Right renal pelvis (tissue), 4 donors: Measurements from ENCODE around the gene MDH1. TPM values are rescaled to one million over a fixed set of nuclear protein-coding genes. Genes with fewer than 3 reads are reported as not detected.

Experiments
- DNase-seq, 4 donors: peaks; one replicate each; pipeline ENCODE4 v3.0.0-alpha.2; 2013; ENCODE audit warnings: low read depth in 4 of 4, low spot score in 3 of 4, missing footprints in 1 of 4
- polyA plus RNA-seq, 4 donors: library from polyadenylated mRNA; unstranded; fragments of 120-200 nt; gene quantifications; one replicate each; pipeline ENCODE4 v1.2.1, GENCODE V29; 2013; ENCODE audit not compliant: insufficient read length in 4 of 4

Gene MDH1
- polyA plus RNA-seq, 4 donors, result 412 to 443 (median 417) TPM

DNA sequence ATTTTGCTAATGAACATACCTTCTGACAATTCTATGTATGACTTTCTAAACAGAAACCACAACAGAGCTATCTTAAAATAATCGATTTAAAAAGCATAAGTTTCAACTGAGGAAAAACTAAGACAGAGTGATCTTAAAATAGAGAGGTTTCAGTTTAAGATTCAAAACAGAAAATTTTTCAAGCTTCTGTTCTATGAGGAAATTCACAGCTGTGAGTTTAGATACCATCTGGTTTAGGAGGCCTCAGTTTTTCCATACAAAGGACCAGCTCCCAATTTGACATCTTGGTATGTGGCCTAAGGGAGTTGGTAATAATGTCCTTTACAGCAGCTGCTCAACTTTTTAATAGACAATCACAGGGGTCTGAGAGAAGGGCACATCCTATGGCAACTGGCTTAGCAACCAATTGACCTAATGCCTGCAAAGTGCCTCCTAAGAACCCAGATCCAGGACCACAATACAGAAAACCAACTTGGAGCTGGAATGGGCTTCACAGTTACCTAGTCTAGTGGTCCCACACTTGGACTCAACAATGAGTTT lies 39.7 kb downstream of the MDH1 start:
- no peak for DNase-seq

DNA sequence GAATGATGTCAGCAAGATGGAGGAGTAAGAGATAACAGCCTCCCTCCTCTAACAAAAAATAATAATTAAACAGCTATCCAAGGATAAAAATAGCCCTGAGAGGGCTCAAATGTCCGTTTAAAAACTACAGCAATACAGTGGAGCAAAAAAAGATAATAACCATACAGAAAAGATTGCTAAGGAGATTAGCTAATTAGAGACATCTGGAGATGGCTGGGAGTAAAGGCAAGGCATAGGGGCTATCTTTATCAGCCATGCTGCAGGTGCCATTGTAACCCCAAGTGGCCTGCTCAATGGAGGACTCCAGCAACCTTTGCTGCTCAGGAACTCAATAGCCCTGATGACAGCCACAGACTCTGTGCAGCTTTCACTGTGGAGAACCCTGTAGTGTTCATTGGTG lies 42.7 kb downstream of the MDH1 start:
- DNase-seq, result no peak

DNA sequence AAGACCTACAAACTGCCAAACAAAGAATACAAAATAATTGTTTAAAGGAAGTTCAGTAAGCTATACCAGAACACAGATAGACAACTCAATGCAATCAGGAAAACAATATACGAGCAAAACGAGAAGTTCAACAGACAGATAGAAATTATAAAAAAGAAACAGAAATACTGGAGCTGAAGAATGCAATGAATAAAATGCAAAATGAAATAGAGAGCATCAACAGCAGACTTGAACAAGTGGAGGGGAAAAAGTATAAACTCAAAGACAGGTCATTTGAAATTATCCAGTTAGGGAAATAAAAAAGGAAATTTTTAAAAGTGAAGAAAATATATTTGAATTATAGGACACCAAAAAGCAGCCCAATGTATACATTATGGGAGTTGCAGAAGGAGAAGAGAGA lies 43.6 kb downstream of the MDH1 start:
- DNase-seq, result no peak

DNA sequence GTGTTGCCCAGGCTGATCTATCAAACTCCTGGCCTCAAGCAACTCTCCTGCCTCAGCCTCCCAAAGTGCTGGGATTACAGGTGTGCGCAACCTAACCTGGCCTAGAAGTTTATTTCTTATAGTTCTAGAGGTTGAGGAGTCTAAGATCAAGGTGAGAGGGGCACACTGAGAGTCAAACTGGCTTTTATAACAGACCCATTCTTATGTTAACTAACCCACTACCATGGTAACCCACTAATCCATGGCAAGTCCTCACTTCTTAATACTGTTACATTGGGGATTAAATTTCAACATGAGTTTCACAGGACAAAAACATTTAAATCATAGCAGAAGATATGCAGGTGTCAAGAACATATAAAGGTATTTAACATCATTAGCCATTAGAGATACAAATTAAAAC lies 50.6 kb downstream of the MDH1 start:
- no peak for DNase-seq

DNA sequence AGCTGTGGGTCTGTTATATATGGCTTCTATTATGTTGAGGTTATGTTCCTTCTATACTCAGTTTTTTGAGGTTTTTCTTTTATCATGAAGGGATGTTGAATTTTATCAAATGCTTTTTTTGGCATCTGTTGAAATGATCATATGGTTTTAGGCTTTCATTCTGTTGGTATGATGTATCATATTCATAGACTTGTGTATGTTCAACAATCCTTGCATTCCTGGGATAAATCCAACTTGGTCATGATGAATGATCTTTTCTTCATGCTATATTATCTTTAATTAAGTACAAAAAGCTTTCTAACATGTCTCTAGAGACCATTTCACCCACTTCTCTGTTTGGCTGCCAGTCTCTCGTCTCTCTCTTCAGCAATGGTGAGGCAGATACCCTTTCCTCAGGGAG lies 54.2 kb downstream of the MDH1 start:
- no peak for DNase-seq

DNA sequence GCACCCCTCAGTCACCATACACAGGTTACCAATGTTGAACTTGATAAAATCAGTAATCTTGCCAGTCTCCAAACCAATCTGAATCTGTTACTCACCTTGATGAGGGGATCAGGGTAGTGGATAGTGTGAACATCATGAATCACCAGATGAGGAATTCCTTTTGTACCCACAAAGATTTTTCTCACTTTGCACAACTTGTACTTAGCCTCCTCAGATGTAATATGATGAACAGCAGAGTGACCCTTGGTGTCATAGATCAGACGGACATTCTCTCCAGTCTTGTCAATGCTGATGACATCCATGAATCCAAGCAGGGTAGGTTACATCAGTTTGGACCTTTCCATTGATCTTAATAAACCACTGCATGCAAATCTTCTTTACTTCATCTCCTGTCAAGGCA lies 54.7 kb downstream of the MDH1 start:
- DNase-seq, result no peak

DNA sequence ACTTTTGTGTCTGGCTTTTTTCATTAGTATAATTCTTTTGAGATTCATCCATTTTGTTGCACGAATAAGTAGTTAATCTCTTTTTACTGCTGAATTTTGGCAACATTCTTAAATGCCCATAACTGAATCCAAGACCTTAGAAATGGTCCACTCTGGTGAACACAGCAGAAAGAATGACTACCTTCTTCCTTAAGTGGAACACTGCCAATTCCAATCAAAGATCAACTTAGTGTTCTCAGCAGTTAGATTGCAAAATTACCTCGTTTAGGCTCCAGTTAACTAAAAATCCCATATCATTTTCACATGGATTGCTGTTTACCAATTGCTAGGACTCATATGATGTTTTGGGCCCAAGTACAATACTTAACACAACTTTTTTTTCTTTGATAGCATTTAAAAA lies 59.9 kb downstream of the MDH1 start:
- no peak for DNase-seq

DNA sequence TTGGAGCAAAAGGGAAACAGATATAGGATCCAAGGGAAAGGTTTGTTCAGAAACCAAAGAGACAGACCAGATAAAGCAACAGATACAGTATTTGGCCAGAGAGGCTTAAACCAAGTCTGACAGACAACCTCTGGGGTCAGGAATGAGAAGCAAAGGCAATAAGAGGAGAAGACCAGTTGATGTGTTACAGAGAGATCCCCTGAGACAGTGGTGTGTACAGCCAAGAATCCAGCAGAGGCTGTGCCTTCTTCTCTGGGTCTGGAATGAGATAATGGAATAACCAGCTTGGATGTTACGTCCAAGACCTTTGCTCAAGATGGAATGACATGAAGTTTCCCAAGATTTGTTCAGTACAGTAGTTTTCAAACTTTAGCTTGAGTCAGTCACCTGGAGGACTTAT lies 61.1 kb downstream of the MDH1 start:
- DNase-seq, result no peak

DNA sequence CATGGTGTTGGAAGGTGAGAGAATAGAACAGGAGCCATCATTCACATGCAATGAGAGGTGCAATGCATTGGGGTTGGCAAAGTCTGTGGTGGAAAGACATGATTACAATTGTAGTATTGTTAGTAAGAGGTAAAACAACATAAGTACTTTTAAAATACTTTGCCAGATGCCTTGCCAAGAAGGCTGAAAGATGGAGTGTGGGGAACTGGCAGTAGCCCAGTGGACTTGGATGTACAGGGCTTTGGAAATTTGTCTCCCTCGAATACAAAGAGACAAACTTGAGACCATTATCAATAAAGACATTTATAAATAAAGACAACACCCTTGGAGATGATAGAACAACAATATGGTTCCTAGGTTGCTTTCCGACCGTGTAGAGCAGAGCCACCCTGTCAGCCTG lies 62.0 kb downstream of the MDH1 start:
- no peak for DNase-seq

DNA sequence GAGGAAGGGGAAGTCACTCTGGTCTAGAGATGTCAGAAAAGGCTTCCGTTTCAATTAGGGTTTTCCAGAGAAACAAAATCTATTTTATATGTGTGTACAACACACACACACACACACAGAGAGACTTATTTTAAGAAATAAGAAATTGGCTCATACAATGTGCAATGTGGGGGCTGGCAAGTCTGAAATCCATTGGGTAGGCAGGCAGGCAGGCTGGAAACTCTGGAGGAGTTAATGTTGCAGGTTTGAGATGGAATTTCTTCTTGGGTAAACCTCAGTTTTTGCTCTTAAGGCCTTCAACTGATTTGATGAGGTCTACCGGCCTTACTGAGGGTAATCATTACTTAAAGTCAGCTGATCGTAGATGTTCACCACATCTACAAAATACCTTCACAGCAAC lies 62.6 kb downstream of the MDH1 start:
- DNase-seq, result no peak

DNA sequence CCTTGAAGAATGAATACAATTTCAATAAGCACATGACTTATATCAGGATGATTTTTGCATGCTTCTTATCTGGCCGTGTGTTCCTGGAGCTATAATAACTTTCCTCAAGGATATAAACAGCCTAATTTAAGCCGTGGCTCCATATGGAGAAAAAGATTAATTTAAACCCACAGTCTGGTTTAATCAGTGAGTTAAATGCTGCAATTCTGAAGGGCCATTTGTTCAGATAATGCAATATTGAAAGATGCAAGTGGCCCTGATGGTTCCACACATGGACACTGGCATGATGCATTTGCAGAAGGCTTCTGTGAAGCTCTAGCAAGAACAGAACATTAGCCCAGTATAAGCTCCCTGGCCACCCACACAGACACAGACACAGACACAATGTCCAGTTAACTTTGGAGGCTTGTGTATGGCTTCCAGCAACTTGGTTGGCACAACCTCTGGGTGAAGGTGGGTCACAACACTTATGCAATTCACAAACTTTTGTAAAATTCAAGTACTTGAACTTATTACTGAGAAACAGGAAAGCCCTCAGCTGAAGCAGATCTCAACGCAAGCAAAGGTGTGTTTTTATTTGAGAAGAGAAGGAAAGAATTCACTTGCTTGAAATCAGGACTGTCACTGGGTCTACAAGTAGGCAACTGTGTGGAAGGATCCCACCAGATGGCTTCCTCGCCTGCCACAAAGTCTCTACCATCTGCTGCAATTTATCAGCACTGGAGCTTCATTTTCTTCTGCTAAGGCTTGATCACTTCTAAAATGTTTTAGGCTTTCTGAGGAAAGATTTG lies 63.3 kb downstream of the MDH1 start:
- DNase-seq, result no peak

DNA sequence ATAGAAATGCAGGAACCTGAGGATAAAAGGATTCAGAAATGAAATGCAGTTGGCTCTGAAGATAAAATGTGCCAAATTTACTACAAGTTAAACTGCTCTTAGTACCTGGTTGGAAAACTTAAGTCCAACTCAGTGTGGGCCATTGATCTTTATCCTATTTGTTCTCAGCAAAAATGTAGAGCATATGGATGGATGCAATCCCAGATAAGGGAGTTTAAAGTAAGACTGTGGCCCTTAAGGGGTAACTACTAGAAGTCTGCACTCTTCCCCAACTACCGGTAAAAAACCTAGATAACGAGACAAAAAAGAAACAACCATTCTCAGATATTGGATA lies 63.9 kb downstream of the MDH1 start:
- no peak for DNase-seq

DNA sequence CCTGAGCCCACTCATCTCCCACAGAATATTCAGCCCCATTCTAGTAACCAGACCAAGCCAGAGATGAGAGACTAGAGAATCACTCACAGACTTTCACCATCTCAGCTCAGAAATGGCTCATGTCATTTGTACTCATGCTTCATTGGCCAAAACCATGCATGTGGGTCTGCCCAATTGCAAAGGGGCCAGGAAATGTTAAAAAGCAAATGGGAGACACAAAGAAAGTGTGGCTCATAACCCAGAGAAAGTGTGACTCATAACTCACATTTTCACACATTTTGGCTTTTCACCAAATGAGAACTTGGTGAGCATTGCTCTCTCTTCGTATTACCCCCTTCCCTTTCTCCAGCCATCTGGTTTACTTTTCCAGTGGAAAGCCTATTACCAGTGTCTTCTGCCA lies 66.2 kb downstream of the MDH1 start:
- no peak for DNase-seq

Other genes with a start within 250 kb of the MDH1 start
- 10 to 100 TPM; 11.1 to 14.4 (median 13.1) TPM for gene WDPCP, start 486 bp upstream of the MDH1 start, polyA plus RNA-seq